ENCODE data around the gene CACNB2. TPM values are rescaled to one million over a fixed set of nuclear protein-coding genes. Genes with fewer than 3 reads are reported as not detected.
"Not testable (repeated sequence)": the region's sequence is repeated elsewhere in the genome, so short reads cannot be mapped to it uniquely, and the experiment has no call there.

Gene CACNB2
- total RNA-seq, 4 donors from 2014 or later, result 0.13 to 1.5 (median 0.18) TPM; not detected in 1

- in situ Hi-C loops (cut with MboI; ENCODE audit: low sequenced_read_pairs in 4 of 4), result no loop called here
- no peak overlapping the region for H3K4me3 ChIP-seq
- intact Hi-C loops (cut with DNase I; ENCODE audit: low total_unique reads), result no loop called here
- no peak for TF ChIP-seq POLR2A (IDR thresholded peaks at IDR 0.05)
- H3K4me1 ChIP-seq, result no peaks in the 10 kb centered on the region
- no peak overlapping the region for H3K27ac ChIP-seq
- DNase-seq (no peak), ATAC-seq (no peak)
- no peaks in the 10 kb centered on the region for H3K9me3 ChIP-seq
- H3K36me3 ChIP-seq, result no peaks in the 10 kb centered on the region
- H3K27me3 ChIP-seq, result no peaks in the 10 kb centered on the region
Observed at GRCh38 chr10:18438361-18439126, 298.3 kb downstream of the CACNB2 start.

GRCh38 chr10:18439601-18440000, 299.4 kb downstream of the CACNB2 start:
- H3K4me3 ChIP-seq, result no peak overlapping the region
- in situ Hi-C loops (cut with MboI; ENCODE audit: low sequenced_read_pairs in 4 of 4), result no loop called here
- intact Hi-C loops (cut with DNase I; ENCODE audit: low total_unique reads), result no loop called here
- no peaks in the 10 kb centered on the region for H3K36me3 ChIP-seq
- H3K27ac ChIP-seq, result no peak overlapping the region
- H3K4me1 ChIP-seq, result no peaks in the 10 kb centered on the region
- H3K27me3 ChIP-seq, result no peaks in the 10 kb centered on the region
- no peak for DNase-seq
- no peaks in the 10 kb centered on the region for H3K9me3 ChIP-seq
- TF ChIP-seq CTCF (IDR thresholded peaks at IDR 0.05 in 4 of 5, conservative IDR thresholded peaks at IDR 0.05 in 1 of 5), result no peak
- no peak for TF ChIP-seq POLR2A (IDR thresholded peaks at IDR 0.05)
- no peak for ATAC-seq

GRCh38 chr10:18445635-18446034, 305.4 kb downstream of the CACNB2 start:
- H3K9me3 ChIP-seq; ATAC-seq; in situ Hi-C loops (cut with MboI; ENCODE audit: low sequenced_read_pairs in 4 of 4); DNase-seq; H3K27ac ChIP-seq; H3K4me1 ChIP-seq; H3K36me3 ChIP-seq; H3K27me3 ChIP-seq; H3K4me3 ChIP-seq; intact Hi-C loops (cut with DNase I; ENCODE audit: low total_unique reads): not testable (repeated sequence)

- intact Hi-C loops (cut with DNase I; ENCODE audit: low total_unique reads) (no loop called here), in situ Hi-C loops (cut with MboI; ENCODE audit: low sequenced_read_pairs in 4 of 4) (no loop called here)
- Histone ChIP-seq H3K9me3 (no peaks in the 10 kb centered on the region), H3K4me1 (no peaks in the 10 kb centered on the region), H3K27ac (no peak overlapping the region), H3K36me3 (no peaks in the 10 kb centered on the region), H3K4me3 (no peak overlapping the region), H3K27me3 (no peaks in the 10 kb centered on the region)
- ATAC-seq, result no peak
- no peak for DNase-seq
- no peak for TF ChIP-seq CTCF (IDR thresholded peaks at IDR 0.05 in 4 of 5, conservative IDR thresholded peaks at IDR 0.05 in 1 of 5)
- TF ChIP-seq POLR2A (IDR thresholded peaks at IDR 0.05), result no peak
Observed at GRCh38 chr10:18446205-18446604, 306.0 kb downstream of the CACNB2 start.

GRCh38 chr10:18449611-18450026, 309.4 kb downstream of the CACNB2 start:
- ATAC-seq (no peak), DNase-seq (no peak)
- in situ Hi-C loops (cut with MboI; ENCODE audit: low sequenced_read_pairs in 4 of 4), result no loop called here
- H3K27ac ChIP-seq, result no peak overlapping the region
- H3K9me3 ChIP-seq, result no peaks in the 10 kb centered on the region
- H3K4me1 ChIP-seq, result no peaks in the 10 kb centered on the region
- H3K36me3 ChIP-seq, result no peaks in the 10 kb centered on the region
- no peaks in the 10 kb centered on the region for H3K27me3 ChIP-seq
- no peak overlapping the region for H3K4me3 ChIP-seq
- intact Hi-C loops (cut with DNase I; ENCODE audit: low total_unique reads), result no loop called here
- TF ChIP-seq CTCF (IDR thresholded peaks at IDR 0.05 in 4 of 5, conservative IDR thresholded peaks at IDR 0.05 in 1 of 5) (no peak), POLR2A (IDR thresholded peaks at IDR 0.05) (no peak)

- H3K9me3 ChIP-seq, result no peaks in the 10 kb centered on the region
- ATAC-seq (no peak), DNase-seq (no peak)
- TF ChIP-seq CTCF (IDR thresholded peaks at IDR 0.05 in 4 of 5, conservative IDR thresholded peaks at IDR 0.05 in 1 of 5) (no peak), POLR2A (IDR thresholded peaks at IDR 0.05) (no peak)
- in situ Hi-C loops (cut with MboI; ENCODE audit: low sequenced_read_pairs in 4 of 4), result no loop called here
- H3K4me1 ChIP-seq, result no peaks in the 10 kb centered on the region
- H3K4me3 ChIP-seq, result no peak overlapping the region
- no peaks in the 10 kb centered on the region for H3K27me3 ChIP-seq
- intact Hi-C loops (cut with DNase I; ENCODE audit: low total_unique reads), result no loop called here
- H3K36me3 ChIP-seq, result no peaks in the 10 kb centered on the region
- H3K27ac ChIP-seq, result no peak overlapping the region
Observed at GRCh38 chr10:18450298-18450697, 310.1 kb downstream of the CACNB2 start.

All from gastrocnemius medialis (tissue), 4 donors.